Fibroblast of skin of right biceps (primary cell): ENCODE data around the gene SSBP2.

Experiments used
- DNase-seq: peaks from one replicate; pipeline ENCODE4 v3.0.0-alpha.2; 2013

Gene SSBP2

DNA sequence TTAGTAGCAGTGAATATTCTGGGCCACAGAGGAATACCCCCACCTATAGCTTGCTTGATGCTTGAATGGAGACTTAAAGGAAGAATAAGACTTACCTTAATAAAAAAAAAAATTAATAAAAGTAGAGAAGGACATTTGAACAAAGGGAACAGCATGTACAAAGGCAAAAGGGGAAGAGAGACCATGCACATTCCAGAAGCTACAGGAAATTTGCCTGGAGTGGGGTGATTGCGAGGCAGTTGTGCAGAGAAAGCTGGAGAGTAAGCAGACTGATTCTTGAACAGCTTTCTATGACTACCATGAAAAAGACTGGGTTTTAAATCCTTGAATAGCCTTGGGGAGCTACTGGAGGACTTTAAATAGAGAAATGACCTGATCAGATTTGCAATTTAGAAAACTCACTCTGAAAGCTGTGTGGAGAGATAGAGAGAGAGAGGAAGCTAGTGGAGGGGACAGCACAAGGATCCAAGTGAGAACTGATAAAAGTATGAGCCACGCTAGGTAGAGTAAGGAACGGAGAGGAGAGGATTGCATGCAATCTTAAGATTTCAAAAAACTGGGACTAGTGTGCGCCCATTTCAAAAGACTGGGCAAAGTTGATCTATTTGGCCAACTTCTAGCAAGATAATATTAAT, 12.5 kb upstream of the SSBP2 start:
- DNase-seq: no peak

GRCh38 chr5:81762853-81763252, 12.0 kb upstream of the SSBP2 start:
- DNase-seq: no peak

GRCh38 chr5:81762401-81762800, 11.5 kb upstream of the SSBP2 start:
- DNase-seq: peak; percentile 47

DNA sequence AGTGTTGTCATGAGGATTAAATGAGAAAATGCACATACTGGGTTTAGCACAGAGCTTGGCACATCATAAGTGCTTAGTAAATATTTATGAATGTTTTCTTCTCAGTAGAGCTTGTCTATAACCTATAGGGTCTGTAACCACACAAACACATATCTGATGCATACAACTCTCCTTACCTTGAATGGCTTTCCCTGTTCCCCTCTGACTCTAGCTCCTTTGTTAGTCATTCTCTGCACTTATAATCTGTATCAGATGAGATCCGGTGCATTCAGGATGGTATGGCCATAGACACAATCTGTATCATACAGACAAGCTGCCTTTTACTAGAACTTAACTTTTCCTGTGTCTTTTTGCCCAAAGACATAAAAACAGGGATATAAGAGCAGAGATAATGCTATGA, 11.1 kb upstream of the SSBP2 start:
- DNase-seq: no peak

DNA sequence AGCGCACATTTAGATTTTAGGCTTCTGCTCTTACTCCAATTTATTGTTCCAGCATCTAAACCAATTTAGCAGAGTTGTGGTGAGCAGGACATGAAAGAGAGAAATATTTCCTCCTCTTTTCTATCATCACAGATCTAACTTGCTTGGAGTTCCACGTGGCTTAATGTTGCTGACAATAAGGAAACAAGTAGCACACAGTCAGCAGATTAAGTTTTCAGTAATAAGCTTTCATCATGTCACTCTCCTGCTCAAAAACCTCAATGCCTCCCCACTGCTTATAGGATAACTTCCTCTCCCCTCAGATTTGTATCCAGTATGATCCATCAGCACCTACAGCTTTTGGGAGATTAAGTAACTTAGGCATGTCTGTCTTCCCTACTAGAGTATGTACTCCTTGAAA, 10.4 kb upstream of the SSBP2 start:
- DNase-seq: no peak

- peak; percentile 16 for DNase-seq
These were observed 9.6 kb upstream of the SSBP2 start for GRCh38 chr5:81760521-81760920.

DNA sequence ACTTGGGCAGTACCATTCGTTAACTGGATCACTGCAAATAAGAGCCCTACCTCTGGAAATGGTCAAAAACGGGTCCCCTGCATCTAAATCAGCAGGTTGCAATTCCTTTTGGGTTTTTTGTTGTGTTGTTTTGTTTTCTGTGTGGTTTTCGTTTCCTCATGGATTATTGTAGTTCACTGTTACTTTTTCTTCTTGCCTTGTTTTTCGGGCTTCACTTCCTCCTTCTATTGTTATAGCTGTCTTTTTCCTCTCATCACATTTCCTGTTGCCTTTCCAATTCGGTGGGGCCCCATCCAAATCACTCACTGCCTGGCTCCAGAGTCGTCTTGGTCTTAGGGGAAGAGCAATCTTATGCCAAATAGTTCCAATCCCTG, 8.7 kb upstream of the SSBP2 start:
- DNase-seq: no peak

GRCh38 chr5:81757404-81757803, 6.5 kb upstream of the SSBP2 start:
- no peak for DNase-seq

GRCh38 chr5:81756016-81756415, 5.1 kb upstream of the SSBP2 start:
- no peak for DNase-seq

GRCh38 chr5:81755320-81755719, 4.4 kb upstream of the SSBP2 start:
- DNase-seq: peak; percentile 93

DNA sequence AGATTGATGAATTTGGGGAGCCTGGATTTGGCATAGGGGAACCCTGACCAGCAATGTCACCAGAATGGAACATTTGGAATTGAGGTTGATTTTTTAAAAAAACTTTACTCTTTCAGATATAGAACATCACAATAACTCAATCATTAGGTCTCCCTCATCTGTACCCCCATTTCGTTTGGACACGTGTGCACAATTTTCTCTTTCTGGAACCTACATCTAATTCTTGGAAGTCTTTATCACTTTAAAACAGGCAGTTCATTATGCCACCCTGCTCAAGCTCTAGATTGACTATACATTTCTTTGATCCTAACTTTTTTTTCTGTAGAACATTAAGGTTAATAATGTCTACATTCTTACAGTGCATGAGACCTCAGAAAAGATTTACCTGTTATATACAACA, 3.7 kb upstream of the SSBP2 start:
- DNase-seq: no peak

DNA sequence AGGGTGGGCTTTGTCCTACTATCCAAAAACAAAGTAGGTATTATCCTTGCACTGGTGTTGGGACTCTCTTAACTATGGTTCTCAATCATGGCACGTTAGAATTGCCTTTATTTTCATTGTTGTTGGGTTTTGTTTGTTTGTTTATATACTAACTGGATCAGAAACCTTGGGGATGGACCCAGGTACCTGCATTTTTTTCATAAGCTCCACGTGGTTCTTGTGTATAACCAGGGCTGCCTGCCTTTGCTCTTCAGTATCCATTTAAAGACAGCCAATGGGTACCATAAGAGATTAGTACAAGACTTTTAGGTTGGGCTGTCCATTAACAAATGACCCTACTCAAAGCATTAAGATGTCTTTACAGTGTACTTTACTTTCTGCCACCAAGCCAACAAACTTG, 2.5 kb upstream of the SSBP2 start:
- no peak for DNase-seq

- DNase-seq: no peak
These were observed 1.7 kb upstream of the SSBP2 start for GRCh38 chr5:81752644-81752963.

- no peak for DNase-seq
These were observed 1.1 kb upstream of the SSBP2 start for GRCh38 chr5:81751836-81752643.

GRCh38 chr5:81750308-81751008, 439 bp downstream of the SSBP2 start:
- DNase-seq: no peak

DNA sequence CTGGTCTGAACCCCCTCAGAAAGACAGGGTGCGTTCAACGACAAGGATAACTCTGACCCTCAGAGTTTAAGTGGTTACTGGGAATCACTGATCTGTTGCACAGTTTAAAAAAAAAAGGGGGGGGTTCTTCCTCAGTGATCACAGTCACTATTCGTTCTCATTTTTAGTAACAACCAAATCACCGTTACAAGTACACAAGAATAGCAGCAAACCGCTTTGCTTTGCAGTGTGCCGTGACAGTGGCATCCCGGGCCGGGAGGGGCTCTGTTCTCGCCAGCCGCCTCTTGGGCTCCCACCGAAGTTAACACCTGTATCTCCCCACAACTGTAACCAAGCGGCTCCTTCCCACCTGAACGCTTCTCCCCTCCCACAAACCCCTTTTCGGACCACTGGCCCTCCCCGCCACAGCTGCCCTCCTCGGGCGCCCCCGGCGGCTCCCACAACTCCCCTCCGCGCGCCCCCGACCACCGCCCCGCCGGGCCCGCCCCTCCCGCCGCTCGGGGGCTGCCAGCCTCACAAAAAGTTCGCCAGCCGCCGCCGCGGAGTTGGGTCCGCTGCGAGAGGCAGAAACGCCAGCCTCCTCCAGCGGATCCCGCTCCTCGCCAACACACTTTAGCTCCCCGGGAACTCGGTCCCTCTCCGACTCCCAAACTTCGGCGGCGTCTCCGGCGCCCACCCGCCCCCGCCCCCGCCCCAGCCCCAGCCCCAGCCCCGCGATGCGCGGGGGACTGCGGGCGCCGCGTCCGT, 1.2 kb downstream of the SSBP2 start:
- no peak for DNase-seq

DNA sequence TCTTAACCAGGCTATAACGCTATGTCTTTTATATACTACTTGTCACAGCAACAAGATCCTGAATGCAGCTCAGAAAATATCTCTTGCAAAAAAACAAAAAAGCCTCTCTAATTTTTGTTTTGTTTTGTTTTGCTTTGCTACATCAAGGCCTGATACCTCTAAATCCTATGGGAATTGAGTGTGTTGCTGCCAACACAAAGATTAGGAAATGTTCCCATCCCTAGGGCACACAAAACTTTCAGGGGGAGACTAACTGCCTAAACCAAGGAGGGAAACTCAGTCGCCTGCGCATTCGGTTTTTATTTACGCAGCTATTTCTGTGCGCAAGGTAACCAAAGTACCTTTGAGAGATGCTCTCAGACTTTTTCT, 1.7 kb downstream of the SSBP2 start:
- DNase-seq: no peak

GRCh38 chr5:81748556-81748955, 2.3 kb downstream of the SSBP2 start:
- no peak for DNase-seq

GRCh38 chr5:81747030-81747429, 3.9 kb downstream of the SSBP2 start:
- no peak for DNase-seq

DNA sequence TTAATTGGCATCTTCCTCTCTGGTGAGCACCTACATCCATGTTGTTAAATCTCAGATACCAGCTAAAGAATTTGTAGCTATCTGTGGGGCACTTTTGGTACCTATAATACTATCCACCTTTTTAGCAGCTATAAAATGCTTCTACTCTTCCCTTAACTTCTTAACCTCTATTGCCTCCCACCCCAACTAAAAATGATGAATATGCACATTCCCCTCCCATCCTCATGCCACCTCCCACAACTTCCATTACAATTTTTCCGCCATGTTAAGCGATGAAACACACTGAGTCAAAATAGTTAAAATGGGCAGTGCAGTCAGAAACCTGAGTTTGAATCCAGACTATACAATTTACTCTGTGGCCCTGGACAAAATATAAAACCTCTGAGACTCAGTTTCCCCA, 10.1 kb downstream of the SSBP2 start:
- DNase-seq: no peak

GRCh38 chr5:81739291-81739690, 11.6 kb downstream of the SSBP2 start:
- no peak for DNase-seq

DNA sequence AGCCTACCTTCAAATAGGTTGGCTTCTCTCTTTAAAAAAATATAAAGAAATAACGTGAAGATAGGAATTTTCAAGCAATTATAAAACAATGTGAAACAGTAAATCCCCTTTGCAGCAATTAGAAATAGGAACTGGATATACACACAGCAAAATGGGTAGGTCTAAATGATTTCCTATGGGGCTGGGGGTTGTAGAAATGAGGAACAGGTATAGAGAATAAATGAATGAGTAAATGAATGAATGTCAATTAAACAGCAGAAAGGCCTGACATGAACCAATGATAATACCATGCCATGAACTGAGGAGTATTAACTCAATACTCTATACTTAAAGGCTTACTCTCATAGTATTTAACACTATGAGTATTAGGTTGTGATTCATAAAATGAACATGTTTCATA, 21.6 kb downstream of the SSBP2 start:
- no peak for DNase-seq

- DNase-seq: no peak
These were observed 22.6 kb downstream of the SSBP2 start for GRCh38 chr5:81728301-81728700.

DNA sequence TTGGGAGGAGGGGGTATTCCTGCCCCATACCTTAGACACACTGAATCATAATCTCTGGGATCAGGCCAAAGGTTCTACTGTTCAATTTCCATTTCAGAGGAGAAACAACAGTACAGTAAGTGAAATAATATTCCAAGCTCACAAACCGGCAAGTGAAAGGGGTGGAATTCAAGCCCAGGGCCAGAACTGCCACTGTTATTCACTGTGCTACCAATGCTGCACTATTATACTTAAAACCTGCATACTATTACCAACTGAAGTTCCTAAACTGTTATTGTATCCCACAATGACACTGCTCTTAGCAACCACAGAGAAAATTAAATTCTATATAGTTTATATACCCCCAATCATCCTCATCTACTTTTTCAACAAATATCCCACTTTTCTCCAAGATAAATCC, 24.6 kb downstream of the SSBP2 start:
- DNase-seq: peak; percentile 9
